Loucy (cell line): ENCODE measurements around the gene PCBP3.

ENCODE experiments used
- H2AFZ ChIP-seq: fragments of 200-600 bp; sonication (generic); 2 replicates; pipeline ENCODE4 v1.6.0; 2016; ENCODE audit warnings: antibody characterized with exemption, mild to moderate bottlenecking, low read length, moderate library complexity
- H3F3A ChIP-seq: fragments of 200-600 bp; 2 replicates; pipeline ENCODE4 v1.6.0; 2016; ENCODE audit warnings: antibody characterized with exemption, low read depth, mild to moderate bottlenecking
- H3K27me3 ChIP-seq: fragments of 200-600 bp; sonication (generic); 2 replicates; pipeline ENCODE4 v1.6.1; 2014; ENCODE audit warnings: low read length, mild to moderate bottlenecking; ENCODE audit not compliant: insufficient read depth, poor library complexity, severe bottlenecking
- H3K36me3 ChIP-seq: fragments of 200-600 bp; sonication (generic); 2 replicates; pipeline ENCODE4 v1.6.1; 2016; ENCODE audit warnings: low read length; ENCODE audit not compliant: insufficient read depth
- H3K4me1 ChIP-seq: fragments of 200-600 bp; sonication (generic); 2 replicates; pipeline ENCODE4 v1.5.1; 2014; ENCODE audit warnings: low read length, mild to moderate bottlenecking; ENCODE audit not compliant: insufficient read depth, poor library complexity, severe bottlenecking
- H3K4me2 ChIP-seq: fragments of 200-600 bp; sonication (generic); 2 replicates; pipeline ENCODE4 v1.6.0; 2014; ENCODE audit warnings: antibody characterized with exemption, low read length, low read depth, mild to moderate bottlenecking; ENCODE audit not compliant: poor library complexity, severe bottlenecking
- H3K4me3 ChIP-seq: fragments of 200-600 bp; sonication (generic); 2 replicates; pipeline ENCODE4 v1.5.1; 2014; ENCODE audit warnings: low read length, mild to moderate bottlenecking, mixed read lengths; ENCODE audit not compliant: poor library complexity, severe bottlenecking
- H3K79me2 ChIP-seq: fragments of 200-600 bp; sonication (generic); 2 replicates; pipeline ENCODE4 v1.6.1; 2014; ENCODE audit warnings: low read length; ENCODE audit not compliant: insufficient read depth
- H3K9ac ChIP-seq: fragments of 200-600 bp; sonication (generic); 2 replicates; pipeline ENCODE4 v1.6.0; 2014; ENCODE audit warnings: mild to moderate bottlenecking, low read depth, low read length, moderate library complexity; ENCODE audit not compliant: poor library complexity, severe bottlenecking
- H3K9me2 ChIP-seq: fragments of 200-600 bp; sonication (generic); replicated peaks from 2 replicates; pipeline ENCODE4 v1.6.1; 2016; ENCODE audit warnings: low read depth, low read length, mixed read lengths
- H3K9me3 ChIP-seq: fragments of 200-600 bp; sonication (generic); 2 replicates; pipeline ENCODE4 v1.6.1; 2014; ENCODE audit warnings: mild to moderate bottlenecking, antibody characterized with exemption, low read length, low read depth; ENCODE audit not compliant: insufficient read depth
- H4K20me1 ChIP-seq: fragments of 200-600 bp; sonication (generic); 2 replicates; pipeline ENCODE4 v1.6.0; 2014; ENCODE audit warnings: antibody characterized with exemption, low read length, mild to moderate bottlenecking; ENCODE audit not compliant: insufficient read depth, poor library complexity, severe bottlenecking
- CTCF ChIP-seq: fragments of 200-600 bp; sonication (generic); conservative IDR thresholded peaks from 2 replicates; pipeline ENCODE4 v1.5.1; 2014; ENCODE audit warnings: mild to moderate bottlenecking, antibody characterized with exemption, low read length
- EZH2phosphoT487 ChIP-seq: fragments of 200-600 bp; IDR thresholded peaks from 2 replicates; pipeline ENCODE4 v1.6.1; 2018; ENCODE audit warnings: antibody characterized with exemption, mild to moderate bottlenecking, moderate library complexity, borderline replicate concordance

The PCBP3 gene

GRCh38 chr21:45853703-45854342, 210.3 kb downstream of the PCBP3 start:
- Histone ChIP-seq H3K36me3 (no peaks in the 10 kb centered on the region), H3K9ac (no peak overlapping the region), H3K4me3 (no peak overlapping the region), H3F3A (peaks cover 4% of the 10 kb centered on the region; the same call in 1 of the 2 replicates), H3K4me2 (no peak overlapping the region), H3K4me1 (peaks cover 43% of the 10 kb centered on the region), H3K9me2 (no peaks in the 10 kb centered on the region), H2AFZ (no peak overlapping the region), H3K9me3 (no peaks in the 10 kb centered on the region), H3K79me2 (no peaks in the 10 kb centered on the region), H4K20me1 (no peaks in the 10 kb centered on the region), H3K27me3 (no peaks in the 10 kb centered on the region)
- TF ChIP-seq EZH2phosphoT487 (no peak), CTCF (no peak)

- H3K27me3 ChIP-seq = no peaks in the 10 kb centered on the region
- no peak overlapping the region for H3K4me2 ChIP-seq
- no peak overlapping the region for H3K4me3 ChIP-seq
- H3K9me2 ChIP-seq = no peaks in the 10 kb centered on the region
- H3K9me3 ChIP-seq = no peaks in the 10 kb centered on the region
- no peaks in the 10 kb centered on the region for H3K36me3 ChIP-seq
- no peak for TF ChIP-seq EZH2phosphoT487
- no peak for TF ChIP-seq CTCF
- no peak overlapping the region for H3K9ac ChIP-seq
- no peaks in the 10 kb centered on the region for H3K79me2 ChIP-seq
- H3F3A ChIP-seq = peaks cover 4% of the 10 kb centered on the region; the same call in 1 of the 2 replicates
- peaks cover 46% of the 10 kb centered on the region for H3K4me1 ChIP-seq
- H4K20me1 ChIP-seq = no peaks in the 10 kb centered on the region
- 0 out of 2 replicates have a peak overlapping the region, but pooled peaks have one; percentile 3 for H2AFZ ChIP-seq
Measured at GRCh38 chr21:45854690-45855247, 211.2 kb downstream of the PCBP3 start.

- Histone ChIP-seq H3K9me2 (no peaks in the 10 kb centered on the region), H4K20me1 (no peaks in the 10 kb centered on the region), H3K9ac (no peak overlapping the region), H3K9me3 (no peaks in the 10 kb centered on the region), H3F3A (peaks cover 4% of the 10 kb centered on the region; the same call in 1 of the 2 replicates), H3K4me2 (no peak overlapping the region), H2AFZ (no peak overlapping the region), H3K36me3 (no peaks in the 10 kb centered on the region), H3K4me3 (no peak overlapping the region), H3K79me2 (no peaks in the 10 kb centered on the region), H3K4me1 (peaks cover 48% of the 10 kb centered on the region), H3K27me3 (no peaks in the 10 kb centered on the region)
- TF ChIP-seq CTCF (no peak), EZH2phosphoT487 (no peak)
Measured at GRCh38 chr21:45855248-45855811, 211.8 kb downstream of the PCBP3 start.
